ENCODE data around the gene ATOSB.

GRCh38 chr9:35104586-35104985 lies 11.1 kb downstream of the ATOSB start:
- TF ChIP-seq CTCF (IDR thresholded peaks at IDR 0.05; ENCODE audit: borderline replicate concordance, extremely low read depth, low read length, poor library complexity, severe bottlenecking) (no peak), EZH2 (IDR thresholded peaks at IDR 0.05; ENCODE audit: borderline replicate concordance, low read depth, low read length, severe bottlenecking) (no peak)
